GM21576 (cell line): ENCODE data around the gene SIRT4.
"Not testable (repeated sequence)": the region's sequence is repeated elsewhere in the genome, so short reads cannot be mapped to it uniquely, and the experiment has no call there.

ENCODE experiments used
- ATAC-seq: cut with Tn5 transposase; IDR thresholded peaks from one replicate; pipeline ENCODE4 v1.9.1; 2021; ENCODE audit warnings: mild to moderate bottlenecking, moderate library complexity; ENCODE audit not compliant: unreplicated experiment

Gene SIRT4

GRCh38 chr12:120332523-120332922 lies 30.4 kb downstream of the SIRT4 start:
- ATAC-seq: no peak

DNA sequence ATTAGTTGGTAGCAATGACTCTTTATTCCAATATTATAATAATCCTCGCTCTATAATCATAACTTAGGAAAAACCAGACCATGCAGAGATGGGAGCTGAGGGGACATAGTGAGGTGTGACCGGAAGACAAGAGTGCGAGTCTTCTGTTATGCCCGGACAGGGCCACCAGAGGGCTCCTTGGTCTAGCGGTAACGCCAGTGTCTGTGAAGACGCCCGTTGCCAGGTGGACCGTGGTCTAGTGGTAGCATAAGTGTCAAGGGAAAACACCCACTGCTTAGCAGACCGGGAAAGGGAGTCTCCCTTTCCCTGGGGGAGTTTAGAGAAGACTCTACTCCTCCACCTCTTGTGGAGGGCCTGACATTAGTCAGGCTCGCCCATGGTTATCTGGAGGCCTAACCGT lies 33.3 kb downstream of the SIRT4 start:
- ATAC-seq: not testable (repeated sequence)

DNA sequence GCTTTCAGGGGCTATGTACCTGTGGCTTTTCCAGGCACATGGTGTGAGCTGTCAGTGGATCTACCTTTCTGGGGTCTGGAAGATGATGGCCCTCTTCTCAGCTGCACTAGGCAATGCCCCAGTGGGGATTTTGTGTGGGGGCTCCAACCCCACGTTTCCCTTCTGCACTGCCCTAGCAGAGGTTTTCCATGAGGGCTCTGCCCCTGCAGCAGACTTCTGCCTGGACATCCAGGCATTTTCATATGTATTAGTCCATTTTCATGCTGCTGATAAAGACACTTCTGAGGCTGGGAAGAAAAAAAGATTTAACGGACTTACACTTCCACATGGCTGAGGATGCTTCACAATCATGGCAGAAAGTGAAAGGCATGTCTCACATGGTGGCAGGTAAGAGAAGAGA lies 34.3 kb downstream of the SIRT4 start:
- not testable (repeated sequence) for ATAC-seq

DNA sequence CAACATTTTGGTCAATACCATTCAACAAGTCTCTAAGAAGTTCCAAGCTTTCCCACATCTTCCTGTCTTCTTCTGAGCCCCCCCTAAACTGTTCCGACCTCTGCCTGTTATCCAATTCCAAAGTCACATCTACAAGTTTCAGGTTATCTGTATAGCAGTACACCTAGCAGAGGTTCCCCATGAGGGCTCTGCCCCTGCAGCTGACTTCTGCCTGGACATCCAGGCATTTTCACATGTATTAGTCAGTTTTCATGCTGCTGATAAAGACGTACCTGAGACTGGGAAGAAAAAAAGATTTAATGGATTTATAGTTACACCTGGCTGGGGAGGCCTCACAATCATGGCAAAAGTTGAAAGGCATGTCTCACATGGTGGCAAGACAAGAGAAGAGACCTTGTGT lies 35.6 kb downstream of the SIRT4 start:
- ATAC-seq: no peak

DNA sequence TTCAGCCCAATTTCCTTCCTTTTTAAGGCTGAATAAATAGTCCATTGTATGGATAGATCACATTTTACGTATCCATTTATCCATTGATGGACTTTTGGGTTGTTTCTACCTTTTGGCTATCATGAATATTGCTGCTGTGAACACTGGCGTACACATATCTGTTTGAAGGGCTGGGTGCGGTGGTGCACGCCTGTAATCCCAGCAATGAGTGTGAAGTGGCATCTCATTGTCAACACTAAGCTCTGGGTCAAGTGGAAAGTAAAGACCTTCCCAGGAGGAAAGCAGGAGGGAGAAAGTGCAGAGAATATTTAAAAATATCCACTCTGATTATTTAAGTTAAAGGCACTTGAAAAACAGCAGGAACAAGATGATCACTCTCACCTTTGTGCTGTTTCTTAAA lies 37.1 kb downstream of the SIRT4 start:
- ATAC-seq: no peak

DNA sequence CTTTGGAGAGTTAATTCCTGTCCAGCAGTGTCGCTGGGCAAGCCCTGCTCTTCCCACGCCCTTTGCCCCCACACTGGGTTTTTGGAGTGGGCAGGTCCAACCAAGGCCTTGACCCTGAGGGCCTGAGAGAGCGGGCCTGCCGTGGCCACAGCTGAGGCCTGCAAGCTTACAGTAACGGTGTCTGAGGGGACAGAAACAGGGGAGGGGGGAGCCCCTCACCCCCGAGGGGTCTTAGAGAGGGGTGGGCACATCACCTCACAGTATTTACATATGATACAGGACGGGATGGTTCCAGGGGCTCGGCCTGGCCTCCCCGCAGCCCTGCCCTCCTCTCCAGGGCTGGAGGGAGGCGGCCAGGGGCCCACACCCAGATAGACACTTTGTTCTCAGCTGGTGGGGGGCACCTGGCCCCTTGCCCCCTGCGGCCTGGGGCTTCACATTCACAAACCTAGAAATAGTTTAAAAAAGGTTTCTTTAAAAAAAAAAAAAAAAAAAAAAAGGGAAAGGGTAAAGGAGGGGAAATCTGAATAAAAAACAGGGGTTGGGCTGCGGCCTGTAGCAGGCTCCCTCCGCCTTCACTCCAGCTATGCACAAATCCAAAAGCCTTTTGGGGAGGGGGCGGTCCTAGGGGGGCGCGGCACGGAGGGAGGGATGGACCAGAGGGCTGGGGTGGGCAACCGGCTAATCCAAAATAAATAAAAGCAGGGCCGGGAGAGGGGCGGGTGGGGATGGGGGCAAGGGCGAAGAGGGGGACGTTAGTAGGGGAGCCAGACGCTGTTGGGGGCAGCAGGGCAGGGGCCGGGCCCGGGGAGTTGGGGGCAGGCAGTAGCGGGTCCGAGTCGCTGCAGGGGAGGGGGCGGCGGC lies 40.3 kb downstream of the SIRT4 start:
- no peak for ATAC-seq

DNA sequence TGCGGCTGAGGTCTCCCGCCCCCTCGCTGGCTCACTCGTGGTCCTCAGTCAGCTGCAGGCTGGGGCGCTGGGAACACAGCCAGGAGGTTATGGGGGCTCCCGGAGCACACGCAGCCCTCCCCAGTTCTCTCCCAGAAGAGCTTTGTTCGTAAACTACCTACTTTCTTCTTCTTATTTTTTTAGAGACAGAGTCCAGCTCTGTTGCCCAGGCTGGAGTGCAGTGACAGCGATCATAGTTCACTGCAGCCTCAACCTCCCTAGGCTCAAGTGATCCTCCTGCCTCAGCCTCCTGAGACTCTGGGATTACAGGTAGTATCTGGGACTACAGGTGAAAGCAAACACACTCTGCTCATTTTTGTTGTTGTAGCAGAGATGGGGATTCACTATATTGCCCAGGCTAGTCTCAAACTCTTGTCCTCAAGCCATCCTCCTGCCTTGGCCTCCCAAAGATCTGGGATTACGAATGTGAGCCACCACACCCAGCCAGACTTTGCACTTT lies 41.0 kb downstream of the SIRT4 start:
- no peak for ATAC-seq

DNA sequence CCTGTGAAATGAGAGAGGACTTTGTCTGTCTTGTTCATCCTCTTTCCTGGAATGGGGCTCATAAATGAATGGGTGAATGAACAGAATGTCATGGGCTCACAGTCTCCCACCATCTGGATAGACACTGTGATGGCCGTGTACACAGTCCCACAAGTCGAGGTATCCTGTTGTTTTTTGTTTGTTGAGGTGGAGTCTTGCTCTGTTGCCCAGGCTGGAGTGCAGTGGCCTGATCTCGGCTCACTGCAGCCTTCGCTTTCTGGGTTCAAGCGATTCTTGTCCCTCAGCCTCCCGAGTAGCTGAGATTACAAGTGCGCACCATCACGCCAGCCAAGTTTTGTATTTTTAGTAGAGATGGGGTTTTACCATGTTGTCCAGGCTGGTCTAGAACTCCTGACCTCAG lies 41.6 kb downstream of the SIRT4 start:
- ATAC-seq: no peak

GRCh38 chr12:120346031-120346430 lies 43.9 kb downstream of the SIRT4 start:
- ATAC-seq: no peak

- ATAC-seq: no peak
Observed at GRCh38 chr12:120346681-120347080, 44.6 kb downstream of the SIRT4 start.

DNA sequence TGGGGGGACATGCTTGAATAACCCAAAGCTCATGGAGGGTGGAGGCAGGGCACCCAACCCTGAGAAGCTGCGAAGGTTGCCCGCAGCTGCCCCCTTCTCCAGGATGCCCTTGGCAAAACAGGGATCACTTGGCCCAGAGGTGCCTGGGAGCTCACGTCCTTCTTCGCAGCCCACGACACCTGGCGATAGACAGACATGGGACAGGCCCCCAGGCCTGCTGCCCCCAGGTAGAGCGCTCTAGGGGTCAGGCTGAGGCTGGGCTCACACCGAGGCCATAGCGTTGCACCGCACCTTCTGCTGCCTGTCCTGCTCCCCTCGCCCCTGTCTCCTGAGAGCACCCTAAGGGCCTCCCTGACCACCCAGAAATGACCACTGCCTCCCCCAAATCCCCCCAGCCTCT lies 45.6 kb downstream of the SIRT4 start:
- no peak for ATAC-seq

GRCh38 chr12:120350576-120351350 lies 48.6 kb downstream of the SIRT4 start:
- no peak for ATAC-seq

DNA sequence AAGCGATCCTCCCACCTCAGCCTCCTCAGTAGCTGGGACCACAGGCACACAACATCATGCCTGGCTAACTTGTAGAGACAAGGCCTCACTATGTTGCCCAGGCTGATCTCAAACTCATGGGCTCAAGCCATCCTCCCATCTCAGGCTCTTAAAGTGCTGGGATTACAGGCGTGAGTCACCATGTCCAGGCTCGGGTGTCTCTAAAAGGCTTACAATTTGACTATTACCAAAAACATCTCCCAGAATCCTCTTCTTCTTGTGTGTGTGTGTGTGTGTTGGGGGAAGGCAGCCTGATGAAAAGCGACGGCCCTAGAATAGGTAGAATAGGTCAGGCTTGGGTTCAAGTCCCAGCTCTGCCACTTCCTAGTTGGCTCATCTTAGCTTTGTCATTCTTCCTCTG lies 50.0 kb downstream of the SIRT4 start:
- ATAC-seq: no peak

- no peak for ATAC-seq
Observed at GRCh38 chr12:120353136-120353535, 51.0 kb downstream of the SIRT4 start.

DNA sequence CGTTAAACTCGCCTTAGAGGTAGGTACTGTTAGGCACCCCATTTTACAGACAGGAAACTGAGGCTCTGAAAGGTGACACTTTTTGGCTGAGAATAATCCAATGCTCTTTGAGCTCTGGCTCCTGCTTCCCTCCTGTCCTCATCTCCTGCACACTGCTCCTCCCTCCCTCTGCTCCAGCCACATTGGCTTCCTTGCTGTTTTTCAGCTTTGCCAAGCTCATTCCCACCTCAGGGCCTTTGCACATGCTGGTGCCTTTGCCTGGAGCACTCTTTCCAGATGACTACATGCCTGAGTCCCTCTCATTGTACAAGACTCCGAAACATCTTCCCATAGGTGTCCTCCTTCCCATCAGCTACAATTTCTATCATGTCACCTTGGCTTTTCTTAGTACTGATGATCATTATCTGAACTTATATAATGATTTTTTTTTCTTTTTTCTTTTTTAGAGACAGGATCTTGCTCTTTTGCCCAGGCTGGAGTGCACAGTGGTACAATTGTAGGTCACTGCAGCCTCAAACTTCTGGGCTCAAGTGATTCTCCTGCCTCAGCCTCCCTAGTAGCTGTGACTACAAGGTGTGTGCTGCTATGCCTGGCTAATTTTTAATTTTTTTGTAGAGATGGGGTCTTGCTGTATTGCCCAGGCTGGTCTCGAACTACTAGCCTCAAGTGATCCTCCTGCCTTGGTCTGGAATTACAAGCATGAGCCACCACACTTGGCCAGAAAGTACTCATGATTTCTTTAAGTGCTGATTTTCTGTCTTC lies 51.6 kb downstream of the SIRT4 start:
- no peak for ATAC-seq

- ATAC-seq: no peak
Observed at GRCh38 chr12:120356567-120357030, 54.5 kb downstream of the SIRT4 start.

- ATAC-seq: no peak
Observed at GRCh38 chr12:120357104-120357503, 55.0 kb downstream of the SIRT4 start.

DNA sequence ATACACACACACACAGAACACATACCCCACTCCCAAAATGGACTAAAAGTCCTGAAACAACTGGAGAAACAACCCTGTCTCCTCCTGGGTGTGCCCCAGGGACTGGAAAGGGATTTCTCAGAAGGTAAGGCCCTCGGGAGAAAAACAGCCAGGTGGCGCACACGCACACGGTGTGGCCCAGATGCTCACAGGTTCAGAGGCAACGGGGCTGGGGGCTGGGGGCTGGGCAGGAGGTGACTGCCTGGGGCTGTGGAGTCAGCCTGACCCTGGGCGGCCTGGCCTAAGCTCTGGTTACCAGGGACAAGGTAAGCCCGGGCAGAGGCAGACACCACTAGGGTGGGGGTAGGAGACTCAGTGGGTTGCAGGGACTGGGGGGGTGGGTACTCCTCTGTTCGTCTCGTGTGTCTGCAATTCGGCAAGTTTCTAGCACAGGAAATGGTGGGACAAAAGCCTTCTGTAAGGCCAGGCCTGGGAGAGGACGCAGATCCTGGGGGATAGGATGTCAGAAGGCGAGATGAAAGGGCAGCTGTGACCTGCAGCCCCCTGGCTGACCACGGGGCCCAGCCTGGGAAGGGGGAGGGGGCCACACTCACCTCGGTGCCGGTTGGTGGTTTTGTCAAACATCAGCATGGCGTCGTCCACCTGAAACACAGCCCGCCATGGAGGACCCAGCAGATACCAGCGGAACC lies 56.4 kb downstream of the SIRT4 start:
- ATAC-seq: no peak

- ATAC-seq: no peak
Observed at GRCh38 chr12:120359128-120359527, 57.0 kb downstream of the SIRT4 start.

DNA sequence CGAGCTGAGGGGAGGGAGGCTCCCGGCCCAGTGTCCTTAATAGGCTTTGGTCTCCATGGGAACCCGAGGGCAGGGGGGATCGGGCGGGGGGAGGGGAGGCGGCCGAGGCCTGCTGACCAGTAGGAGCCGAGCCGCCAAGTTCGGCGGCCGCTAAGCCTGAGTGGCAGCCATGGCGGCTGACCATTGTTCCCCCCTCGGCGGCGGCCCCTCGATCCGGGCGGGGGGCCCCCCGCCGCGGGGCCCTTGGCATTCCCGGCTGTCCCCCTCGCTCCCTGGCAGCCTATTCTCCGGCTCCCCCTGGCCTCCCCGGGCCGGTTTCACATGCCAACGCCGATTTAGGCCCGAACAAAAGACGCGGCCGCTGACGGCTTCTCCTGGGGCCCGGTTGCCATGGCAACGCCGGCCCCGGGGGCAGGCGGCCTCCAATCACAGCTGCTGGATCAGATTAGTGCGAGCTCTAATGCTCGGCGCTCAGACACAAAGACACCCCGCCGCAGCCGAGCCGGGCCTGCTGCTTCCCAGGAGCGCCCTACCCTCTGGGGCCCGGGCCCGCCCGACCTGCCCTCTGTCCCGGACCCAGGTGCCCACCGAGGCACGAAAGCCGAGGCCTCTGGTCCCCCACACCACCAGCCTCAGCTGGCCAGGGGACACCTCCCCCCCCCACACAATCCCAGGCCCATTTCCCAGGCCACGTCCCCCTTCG lies 59.5 kb downstream of the SIRT4 start:
- ATAC-seq: no peak
